NB4 (cell line): ENCODE results near the gene STAB2.
"Not testable (repeated sequence)": the region's sequence is repeated elsewhere in the genome, so short reads cannot be mapped to it uniquely, and the experiment has no call there.

Source experiments
- DNase-seq: peaks from one replicate; pipeline ENCODE4 v3.0.0; 2010; ENCODE audit warnings: low read depth
- H3K4me3 ChIP-seq: one replicate; pipeline ENCODE4 v1.5.1; 2011; ENCODE audit warnings: mild to moderate bottlenecking, low read depth, low read length, moderate library complexity
- CTCF ChIP-seq: IDR thresholded peaks from one replicate; pipeline ENCODE4 v1.5.1; 2012; ENCODE audit warnings: low read depth, low read length
- MYC ChIP-seq: IDR thresholded peaks from 2 replicates; pipeline ENCODE4 v1.6.1; 2011; ENCODE audit warnings: low read depth, low read length
- POLR2A ChIP-seq: IDR thresholded peaks from 2 replicates; pipeline ENCODE4 v1.6.1; 2011; ENCODE audit warnings: mild to moderate bottlenecking; ENCODE audit not compliant: insufficient read length; ENCODE audit errors: extremely low read depth
- TF ChIP-seq, protein P1 (sequence below): IDR thresholded peaks from 2 replicates; pipeline ENCODE4 v1.6.1; 2011; ENCODE audit warnings: low read depth, low read length

Gene STAB2

DNA sequence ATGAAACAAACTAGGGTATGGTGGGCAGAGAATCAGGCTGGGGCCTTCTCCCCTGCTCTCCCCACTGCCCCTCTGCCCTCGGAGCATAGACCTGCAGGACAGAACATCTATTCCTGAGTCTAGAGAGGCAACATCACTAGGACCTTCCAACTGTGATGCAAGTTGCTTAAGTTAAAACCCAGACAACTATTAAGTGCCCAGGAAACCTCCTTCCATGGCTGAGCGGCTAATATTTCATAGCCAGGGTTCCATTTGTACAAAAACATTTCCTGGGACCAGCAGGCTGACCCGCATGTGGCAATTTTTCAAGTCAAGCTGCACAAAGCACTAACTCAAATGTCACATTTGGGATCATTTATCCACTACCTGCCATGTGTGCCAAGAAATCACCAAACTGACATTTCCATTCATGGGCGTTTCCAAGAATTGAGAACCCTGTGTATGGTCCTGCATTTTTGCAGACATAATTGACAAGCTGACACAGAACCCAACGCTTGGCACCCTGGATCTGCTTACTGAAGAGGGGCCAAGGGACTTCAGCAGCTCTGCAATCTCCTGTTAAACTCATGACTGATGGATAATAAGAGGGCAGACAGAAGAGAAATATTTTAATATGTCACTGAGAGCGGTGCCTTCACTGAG is 221.3 kb downstream of the STAB2 start:
- DNase-seq = no peak
- no peak overlapping the region for H3K4me3 ChIP-seq
- no peak for TF ChIP-seq POLR2A
- TF ChIP-seq, protein P1, sequence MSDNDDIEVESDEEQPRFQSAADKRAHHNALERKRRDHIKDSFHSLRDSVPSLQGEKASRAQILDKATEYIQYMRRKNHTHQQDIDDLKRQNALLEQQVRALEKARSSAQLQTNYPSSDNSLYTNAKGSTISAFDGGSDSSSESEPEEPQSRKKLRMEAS = no peak
- no peak for TF ChIP-seq CTCF
- TF ChIP-seq MYC = no peak

GRCh38 chr12:103809154-103809553 is 222.1 kb downstream of the STAB2 start:
- TF ChIP-seq MYC = no peak
- no peak overlapping the region for H3K4me3 ChIP-seq
- no peak for DNase-seq

- not testable (repeated sequence) for H3K4me3 ChIP-seq, DNase-seq
These were observed 222.6 kb downstream of the STAB2 start for GRCh38 chr12:103809639-103810038.

- TF ChIP-seq POLR2A = no peak
- DNase-seq = no peak
- H3K4me3 ChIP-seq = no peak overlapping the region
These were observed 223.0 kb downstream of the STAB2 start for GRCh38 chr12:103810111-103810510.

DNA sequence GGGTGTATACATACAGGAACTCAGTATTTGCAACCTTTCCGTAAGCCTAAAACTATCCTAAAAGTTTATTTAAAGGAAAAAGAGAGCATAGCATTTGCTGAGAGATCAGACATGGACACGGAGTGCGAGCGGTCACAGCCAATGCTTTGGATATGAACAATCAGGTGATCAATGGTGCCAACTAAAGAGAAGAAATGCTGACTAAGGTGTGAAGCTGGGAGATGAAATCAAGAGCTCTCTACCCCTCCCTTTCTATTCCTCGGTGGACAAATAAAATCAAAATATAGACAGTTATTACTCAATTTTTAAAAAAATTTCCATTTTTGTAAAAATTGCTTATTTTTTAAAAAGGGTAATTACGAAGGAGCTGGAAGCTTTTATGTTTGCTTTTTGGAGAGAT is 224.7 kb downstream of the STAB2 start:
- no peak overlapping the region for H3K4me3 ChIP-seq
- no peak for DNase-seq
- no peak for TF ChIP-seq CTCF
- no peak for TF ChIP-seq MYC
- TF ChIP-seq, protein P1 = no peak
- TF ChIP-seq POLR2A = no peak

DNA sequence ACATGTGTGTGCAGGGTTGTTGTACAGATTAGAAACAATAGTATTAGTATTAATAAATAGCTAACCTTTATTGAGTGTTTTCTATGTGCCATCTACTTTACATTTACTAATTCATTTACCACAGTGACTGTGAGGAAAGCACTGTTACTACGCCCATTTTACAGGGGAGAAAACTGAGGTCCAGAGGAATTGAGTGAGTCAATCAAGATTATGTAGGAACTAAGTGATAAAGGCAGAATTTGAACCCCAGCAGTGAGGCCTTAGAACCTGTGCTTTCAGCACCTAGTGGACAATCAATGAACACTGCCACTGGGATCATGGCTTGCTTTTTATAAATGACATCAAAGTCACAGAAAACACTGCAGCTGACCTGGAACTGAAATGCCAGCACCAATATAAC is 225.7 kb downstream of the STAB2 start:
- DNase-seq = no peak
- TF ChIP-seq, protein P1 = no peak
- TF ChIP-seq CTCF (no peak), MYC (no peak), POLR2A (no peak)
- no peak overlapping the region for H3K4me3 ChIP-seq

- no peak for DNase-seq
- no peak overlapping the region for H3K4me3 ChIP-seq
- no peak for TF ChIP-seq MYC
- no peak for TF ChIP-seq POLR2A
- no peak for TF ChIP-seq CTCF
- TF ChIP-seq, protein P1 = no peak
These were observed 226.4 kb downstream of the STAB2 start for GRCh38 chr12:103813426-103813825.
